Measurements from ENCODE around the gene PLB1.

GRCh38 chr2:28534817-28535216 is 39.0 kb downstream of the PLB1 start:
- TF ChIP-seq CTCF (IDR thresholded peaks at IDR 0.05; ENCODE audit: low read length) (no peak), EZH2phosphoT487 (IDR thresholded peaks at IDR 0.05; ENCODE audit: low read length) (no peak), EZH2 (optimal IDR thresholded peaks at IDR 0.05; ENCODE audit: low read depth, low read length) (no peak)

All from MM.1S (cell line).